ENCODE results near the gene PARD3B.

- TF ChIP-seq POLR2AphosphoS5 (IDR thresholded peaks at IDR 0.05; ENCODE audit: low read depth, low read length) (no peak), POU5F1 (IDR thresholded peaks at IDR 0.05; ENCODE audit: low read depth, low read length) (no peak), FOSL1 (IDR thresholded peaks at IDR 0.05; ENCODE audit: insufficient read depth, low read depth, low read length) (no peak), TAF1 (IDR thresholded peaks at IDR 0.05; ENCODE audit: low read depth, low read length) (no peak), SIN3A (conservative IDR thresholded peaks at IDR 0.05 in 1 of 2, IDR thresholded peaks at IDR 0.05 in 1 of 2; ENCODE audit: low read depth in 1 of 2, low read length in 2 of 2) (no peak), RAD21 (IDR thresholded peaks at IDR 0.05 in 1 of 2, conservative IDR thresholded peaks at IDR 0.05 in 1 of 2; ENCODE audit: low read depth in 2 of 2, low read length in 2 of 2) (no peak), EGR1 (IDR thresholded peaks at IDR 0.05; ENCODE audit: borderline replicate concordance, low read depth, low read length) (no peak), CTCF (IDR thresholded peaks at IDR 0.05; ENCODE audit: control extremely low read depth in 1 of 3, insufficient read depth in 1 of 3, low read depth in 1 of 3, low read length in 3 of 3) (no peak), GTF2F1 (IDR thresholded peaks at IDR 0.05; ENCODE audit: borderline replicate concordance, low read depth, low read length) (no peak), SIX5 (IDR thresholded peaks at IDR 0.05; ENCODE audit: low read depth, low read length) (no peak)
Observed at GRCh38 chr2:205441524-205441923, 896.2 kb downstream of the PARD3B start.

Measured in H1 (cell line).